Peyer's patch (tissue), 4 donors: Measurements from ENCODE around the gene CRACDL. TPM values are rescaled to one million over a fixed set of nuclear protein-coding genes. Genes with fewer than 3 reads are reported as not detected.
A peak's percentile ranks its signal among the peaks of the same experiment; 100 is the strongest.

Experiments used
- DNase-seq, 3 donors: peaks; one replicate each; pipeline ENCODE4 v3.0.0-alpha.2; 2017 to 2019
- H3K27ac ChIP-seq, 4 donors: fragments of 200-600 bp; sonication (generic); one replicate each; pipeline ENCODE4 v1.5.1; 2016 to 2019
- H3K27me3 ChIP-seq, 2 donors: fragments of 200-600 bp; sonication (generic); one replicate each; pipeline ENCODE4 v1.5.1; 2019
- H3K36me3 ChIP-seq, 3 donors: fragments of 200-600 bp; sonication (generic); one replicate each; pipeline ENCODE4 v1.5.1; 2016 to 2019
- H3K4me1 ChIP-seq, 4 donors: fragments of 200-600 bp; sonication (generic); one replicate each; pipeline ENCODE4 v1.5.1; 2016 to 2019
- H3K4me3 ChIP-seq, 4 donors: fragments of 200-600 bp; sonication (generic); 1 replicate in 3 of 4; 2 replicates in 1 of 4; pipeline ENCODE4 v1.5.1; 2016 to 2019; ENCODE audit warnings: mild to moderate bottlenecking in 1 of 4
- H3K9me3 ChIP-seq, 4 donors: fragments of 200-600 bp; sonication (generic); one replicate each; pipeline ENCODE4 v1.5.1; 2016 to 2019; ENCODE audit warnings: mild to moderate bottlenecking in 1 of 4
- POLR2A ChIP-seq, 2 donors: fragments of 450-650 bp; IDR thresholded peaks; one replicate each; pipeline ENCODE4 v1.5.1; 2017; ENCODE audit warnings: antibody characterized with exemption in 2 of 2, mild to moderate bottlenecking in 2 of 2, moderate library complexity in 2 of 2
- total RNA-seq, 4 donors: library from RNA; depleted of rRNA; stranded (reverse); fragments of >200 nt; gene quantifications; one replicate each; pipeline ENCODE4 v1.1.0, GENCODE V29; 2016
- TF ChIP-seq, protein P1 (sequence below), 6 experiments: fragments of 450-650 bp in 4 of 6; fragments of 200-600 bp in 2 of 6; sonication (generic) in 1 of 6; IDR thresholded peaks; one replicate each; pipeline ENCODE4 v1.5.1; 2017 to 2019; ENCODE audit warnings: antibody characterized with exemption in 6 of 6, mild to moderate bottlenecking in 3 of 6, moderate library complexity in 1 of 6

CRACDL gene
- total RNA-seq, 4 donors from 2014 or later: 3.3 to 36.5 (median 10.2) TPM

DNA sequence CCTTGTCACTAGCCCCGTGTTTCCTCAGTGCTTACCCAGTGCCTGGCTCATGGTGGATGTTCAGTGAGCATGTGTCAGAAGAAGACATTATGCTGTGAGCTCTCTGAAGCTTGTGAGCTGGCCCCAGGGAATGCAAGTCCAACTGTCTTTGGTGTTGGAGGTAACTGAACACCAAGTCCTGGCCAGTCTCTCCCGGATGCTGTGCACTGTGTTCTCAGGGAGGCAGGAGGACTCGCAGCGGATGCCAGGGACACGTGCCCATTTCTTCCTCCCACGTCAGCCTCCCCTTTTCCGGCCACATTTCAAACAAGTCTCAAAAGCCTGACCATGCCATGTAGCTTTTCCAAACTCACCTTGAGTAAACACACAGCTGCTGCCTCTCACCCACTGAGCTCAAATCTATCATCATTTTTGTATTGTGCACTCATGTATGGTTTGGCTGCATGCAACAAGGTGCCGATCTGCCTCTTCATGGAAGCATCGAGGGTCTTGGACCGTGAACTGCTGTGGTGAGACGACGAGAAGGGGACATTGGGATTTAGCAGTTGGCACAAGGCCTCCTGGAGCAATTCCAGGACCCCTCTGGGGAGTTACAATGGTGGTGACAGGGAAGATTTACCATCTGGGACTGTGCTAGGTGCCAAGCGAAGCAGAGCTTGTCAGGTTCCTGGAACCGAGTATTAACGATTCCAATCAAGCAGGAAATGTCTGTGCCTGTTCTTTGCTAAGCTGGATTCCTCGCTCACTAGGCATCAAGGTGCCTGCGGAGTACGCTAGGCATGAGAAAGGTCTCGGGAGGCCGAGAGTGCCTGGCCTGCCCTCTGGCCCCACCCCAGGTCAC lies 160.7 kb downstream of the CRACDL start:
- no peaks in the 10 kb centered on the region for H3K9me3 ChIP-seq
- H3K27ac ChIP-seq: no peak overlapping the region
- no peak for DNase-seq
- no peaks in the 10 kb centered on the region for H3K27me3 ChIP-seq
- TF ChIP-seq POLR2A (IDR thresholded peaks at IDR 0.05): no peak
- TF ChIP-seq, protein P1, sequence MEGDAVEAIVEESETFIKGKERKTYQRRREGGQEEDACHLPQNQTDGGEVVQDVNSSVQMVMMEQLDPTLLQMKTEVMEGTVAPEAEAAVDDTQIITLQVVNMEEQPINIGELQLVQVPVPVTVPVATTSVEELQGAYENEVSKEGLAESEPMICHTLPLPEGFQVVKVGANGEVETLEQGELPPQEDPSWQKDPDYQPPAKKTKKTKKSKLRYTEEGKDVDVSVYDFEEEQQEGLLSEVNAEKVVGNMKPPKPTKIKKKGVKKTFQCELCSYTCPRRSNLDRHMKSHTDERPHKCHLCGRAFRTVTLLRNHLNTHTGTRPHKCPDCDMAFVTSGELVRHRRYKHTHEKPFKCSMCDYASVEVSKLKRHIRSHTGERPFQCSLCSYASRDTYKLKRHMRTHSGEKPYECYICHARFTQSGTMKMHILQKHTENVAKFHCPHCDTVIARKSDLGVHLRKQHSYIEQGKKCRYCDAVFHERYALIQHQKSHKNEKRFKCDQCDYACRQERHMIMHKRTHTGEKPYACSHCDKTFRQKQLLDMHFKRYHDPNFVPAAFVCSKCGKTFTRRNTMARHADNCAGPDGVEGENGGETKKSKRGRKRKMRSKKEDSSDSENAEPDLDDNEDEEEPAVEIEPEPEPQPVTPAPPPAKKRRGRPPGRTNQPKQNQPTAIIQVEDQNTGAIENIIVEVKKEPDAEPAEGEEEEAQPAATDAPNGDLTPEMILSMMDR (IDR thresholded peaks at IDR 0.05): no peak
- no peak overlapping the region for H3K4me3 ChIP-seq
- no peaks in the 10 kb centered on the region for H3K36me3 ChIP-seq
- H3K4me1 ChIP-seq: no peaks in the 10 kb centered on the region

DNA sequence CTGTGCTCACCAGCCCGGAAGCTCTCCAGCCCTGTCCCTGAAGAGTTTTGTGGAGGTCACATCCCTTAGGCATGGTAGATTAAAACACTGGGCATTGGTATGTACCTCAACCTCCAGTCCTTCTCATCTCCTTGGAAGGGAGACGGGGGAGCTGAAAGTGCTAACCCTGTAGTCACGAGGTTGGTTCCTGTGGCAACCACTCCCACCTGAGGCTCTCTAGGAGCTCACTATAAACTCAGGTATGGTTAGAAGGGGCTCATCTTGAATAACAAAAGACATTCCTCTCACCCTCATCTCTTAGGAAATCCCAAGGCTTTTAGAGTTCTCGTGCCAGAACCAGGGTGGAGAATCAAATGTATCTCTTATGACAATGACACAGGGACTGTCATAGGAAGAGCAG lies 162.1 kb downstream of the CRACDL start:
- no peak overlapping the region for H3K27ac ChIP-seq
- H3K36me3 ChIP-seq: no peaks in the 10 kb centered on the region
- H3K9me3 ChIP-seq: no peaks in the 10 kb centered on the region
- no peak for DNase-seq
- no peak for TF ChIP-seq POLR2A (IDR thresholded peaks at IDR 0.05)
- TF ChIP-seq, protein P1 (IDR thresholded peaks at IDR 0.05): no peak
- no peak overlapping the region for H3K4me3 ChIP-seq
- no peaks in the 10 kb centered on the region for H3K27me3 ChIP-seq
- H3K4me1 ChIP-seq: peaks cover 0 to 12% (median 5%) of the 10 kb centered on the region in 4 donors

DNA sequence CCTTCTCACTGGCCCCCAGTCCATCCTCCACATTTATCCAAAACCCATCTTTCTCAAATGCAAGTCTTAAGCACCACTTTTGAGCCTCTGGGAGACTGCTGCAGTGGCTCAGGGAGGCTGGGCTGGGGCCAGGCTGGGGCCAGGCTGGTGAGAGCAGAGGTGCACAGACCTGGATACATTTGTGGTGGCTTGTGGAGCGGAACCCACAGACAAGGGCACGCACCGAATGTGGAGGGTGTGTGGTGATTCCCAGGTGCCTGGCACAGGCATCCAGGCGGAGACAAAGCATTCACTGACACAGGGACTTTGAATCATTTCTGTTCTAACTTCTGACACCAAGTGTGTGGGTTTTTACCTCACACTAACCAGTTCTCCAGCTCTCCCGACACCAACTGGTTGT lies 162.9 kb downstream of the CRACDL start:
- Histone ChIP-seq H3K4me1 (peaks cover 0 to 19% (median 5%) of the 10 kb centered on the region in 4 donors), H3K9me3 (no peaks in the 10 kb centered on the region), H3K36me3 (no peaks in the 10 kb centered on the region), H3K4me3 (no peak overlapping the region), H3K27ac (no peak overlapping the region), H3K27me3 (no peaks in the 10 kb centered on the region)
- no peak for DNase-seq
- TF ChIP-seq POLR2A (IDR thresholded peaks at IDR 0.05): no peak
- TF ChIP-seq, protein P1 (IDR thresholded peaks at IDR 0.05): no peak

DNA sequence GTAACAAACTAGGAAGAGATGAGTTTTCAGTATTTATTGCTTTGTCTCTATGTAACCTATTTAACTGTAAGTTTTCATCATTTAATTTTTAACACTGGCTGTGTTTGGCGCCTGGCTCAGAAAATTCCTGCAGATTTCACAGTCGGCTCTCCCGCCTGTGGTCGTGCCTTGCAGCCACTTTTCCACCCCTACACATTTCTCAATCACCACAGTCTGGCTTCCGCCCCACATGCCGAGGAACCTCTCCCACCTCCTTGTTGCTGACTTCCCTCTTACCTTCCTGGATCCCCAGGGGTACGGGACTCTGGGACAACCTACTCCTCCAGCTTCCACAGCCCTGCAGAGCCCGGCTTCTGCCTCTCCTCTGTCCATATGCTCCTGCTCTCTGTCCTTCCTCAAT lies 163.5 kb downstream of the CRACDL start:
- TF ChIP-seq POLR2A (IDR thresholded peaks at IDR 0.05): no peak
- TF ChIP-seq, protein P1 (IDR thresholded peaks at IDR 0.05): no peak
- no peak for DNase-seq
- Histone ChIP-seq H3K4me1 (peaks cover 0 to 19% (median 5%) of the 10 kb centered on the region in 4 donors), H3K4me3 (no peak overlapping the region), H3K36me3 (no peaks in the 10 kb centered on the region), H3K27ac (peak overlapping the region; percentile 62 to 76 (median 70)), H3K9me3 (no peaks in the 10 kb centered on the region), H3K27me3 (no peaks in the 10 kb centered on the region)

DNA sequence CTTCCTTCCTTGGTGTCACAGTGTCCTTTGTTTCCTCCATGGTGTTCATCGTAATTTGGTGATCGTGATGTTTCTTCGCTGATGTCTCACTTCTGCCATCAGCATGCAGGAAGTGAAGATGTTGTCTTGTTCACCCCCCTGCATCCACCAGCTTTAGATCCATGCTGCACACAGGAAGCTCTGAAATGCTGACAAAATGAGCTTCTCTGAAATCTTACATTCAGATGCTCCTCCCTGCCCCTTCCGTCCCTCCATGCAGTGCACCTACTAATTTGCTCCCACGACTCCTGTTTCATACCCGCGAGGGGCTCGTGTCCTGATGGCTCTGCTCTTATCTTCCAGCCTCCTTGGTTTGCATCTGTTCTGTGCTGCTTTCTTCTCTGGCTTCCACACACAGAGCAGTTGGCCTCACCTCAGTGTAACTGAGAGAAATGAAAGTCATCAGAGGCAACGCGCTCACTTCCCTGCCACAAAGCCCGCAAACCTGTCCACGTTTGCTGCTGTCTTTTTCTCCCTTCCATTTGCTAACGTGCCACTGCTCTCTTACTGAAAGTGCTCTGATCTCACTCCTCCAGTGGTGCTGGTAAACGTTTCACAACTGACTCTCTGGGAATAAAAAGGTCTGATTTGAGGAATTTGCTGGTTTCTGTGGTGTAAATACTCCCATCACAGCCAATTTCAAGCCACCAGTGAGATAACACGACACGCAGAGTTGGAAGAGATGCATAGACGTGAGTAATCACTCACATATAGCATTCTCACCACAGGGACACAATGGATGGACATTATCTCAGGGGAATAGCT lies 164.1 kb downstream of the CRACDL start:
- TF ChIP-seq POLR2A (IDR thresholded peaks at IDR 0.05): peak; percentile 18 to 24
- TF ChIP-seq, protein P1 (IDR thresholded peaks at IDR 0.05): no peak
- peak overlapping the region; percentile 62 to 76 (median 70) for H3K27ac ChIP-seq

More for the DNA sequence above, 164.1 kb downstream of the CRACDL start:
- Histone ChIP-seq H3K4me1 (peaks cover 0 to 25% (median 5%) of the 10 kb centered on the region in 4 donors), H3K4me3 (peak overlapping the region in 3 of 4 donors; percentile 10 to 29 (median 13)), H3K36me3 (no peaks in the 10 kb centered on the region), H3K27me3 (no peaks in the 10 kb centered on the region), H3K9me3 (no peaks in the 10 kb centered on the region)
- peak in 2 of 3 donors; percentile 57 to 71 for DNase-seq
